GM12878 (cell line): ENCODE measurements around the gene SERTAD2. TPM values are rescaled to one million over a fixed set of nuclear protein-coding genes. Genes with fewer than 3 reads are reported as not detected.

Source experiments
- BCL3 ChIP-seq: IDR thresholded peaks from 2 replicates; pipeline ENCODE4 v1.6.1; 2011; ENCODE audit warnings: borderline replicate concordance, low read depth, mild to moderate bottlenecking, moderate library complexity, low read length; ENCODE audit not compliant: insufficient read depth, poor library complexity, severe bottlenecking
- BCLAF1 ChIP-seq: fragments of 450-650 bp; IDR thresholded peaks from 2 replicates; pipeline ENCODE4 v1.6.1; 2017; ENCODE audit warnings: antibody characterized with exemption, mild to moderate bottlenecking, moderate library complexity
- CHD1 ChIP-seq: IDR thresholded peaks from 2 replicates; pipeline ENCODE4 v1.6.1; 2012; ENCODE audit warnings: low read depth, low read length, improper control_type of control experiment
- CREB1 ChIP-seq: IDR thresholded peaks from 2 replicates; pipeline ENCODE4 v1.6.1; 2012; ENCODE audit warnings: low read depth, mild to moderate bottlenecking, inconsistent platforms
- DPF2 ChIP-seq: fragments of 450-650 bp; IDR thresholded peaks from 2 replicates; pipeline ENCODE4 v1.6.1; 2017; ENCODE audit warnings: mild to moderate bottlenecking
- ETV6 ChIP-seq, 2 experiments: fragments of 450-650 bp in 1 of 2; IDR thresholded peaks in 1 of 2; conservative IDR thresholded peaks in 1 of 2; 2 replicates each; pipeline ENCODE4 v1.6.1; 2014; ENCODE audit warnings: antibody characterized with exemption in 1 of 2, borderline replicate concordance in 1 of 2, low read depth in 1 of 2, mild to moderate bottlenecking in 1 of 2, moderate library complexity in 1 of 2
- IRF4 ChIP-seq: IDR thresholded peaks from 2 replicates; pipeline ENCODE4 v1.6.1; 2011; ENCODE audit warnings: low read depth, low read length
- MXI1 ChIP-seq: fragments of 150-350 bp; IDR thresholded peaks from 2 replicates; pipeline ENCODE4 v1.6.1; 2011; ENCODE audit warnings: low read depth, mild to moderate bottlenecking, inconsistent platforms, low read length, improper control_type of control experiment
- NFYB ChIP-seq: IDR thresholded peaks from 2 replicates; pipeline ENCODE4 v1.6.1; 2011; ENCODE audit warnings: low read depth, mild to moderate bottlenecking, low read length, improper control_type of control experiment, moderate library complexity; ENCODE audit not compliant: insufficient read depth
- POLR2AphosphoS5 ChIP-seq: IDR thresholded peaks from 2 replicates; pipeline ENCODE4 v1.6.1; 2011; ENCODE audit warnings: mild to moderate bottlenecking, low read length, inconsistent platforms
- RAD21 ChIP-seq: IDR thresholded peaks from 2 replicates; pipeline ENCODE4 v1.6.1; 2011; ENCODE audit warnings: mild to moderate bottlenecking, low read depth, low read length, moderate library complexity; ENCODE audit not compliant: insufficient read depth
- RAD51 ChIP-seq: fragments of 450-650 bp; IDR thresholded peaks from 2 replicates; pipeline ENCODE4 v1.6.1; 2016; ENCODE audit warnings: moderate library complexity, mild to moderate bottlenecking, inconsistent platforms
- RCOR1 ChIP-seq: conservative IDR thresholded peaks from 2 replicates; pipeline ENCODE4 v1.6.1; 2012; ENCODE audit warnings: low read depth, low read length, improper control_type of control experiment
- SMC3 ChIP-seq: IDR thresholded peaks from 2 replicates; pipeline ENCODE4 v1.6.1; 2011; ENCODE audit warnings: low read length, improper control_type of control experiment, borderline replicate concordance
- SUPT20H ChIP-seq: IDR thresholded peaks from 2 replicates; pipeline ENCODE4 v1.6.1; 2011; ENCODE audit warnings: low read depth, mild to moderate bottlenecking, low read length, moderate library complexity, borderline replicate concordance; ENCODE audit not compliant: control insufficient read depth
- TARDBP ChIP-seq: IDR thresholded peaks from 2 replicates; pipeline ENCODE4 v1.6.1; 2016; ENCODE audit warnings: borderline replicate concordance
- ZNF24 ChIP-seq: fragments of 450-650 bp; IDR thresholded peaks from 2 replicates; pipeline ENCODE4 v1.6.1; 2017; ENCODE audit warnings: antibody characterized with exemption, mild to moderate bottlenecking
- ZNF592 ChIP-seq: fragments of 450-650 bp; IDR thresholded peaks from 2 replicates; pipeline ENCODE4 v1.6.1; 2017; ENCODE audit warnings: mild to moderate bottlenecking, moderate library complexity
- ZZZ3 ChIP-seq: IDR thresholded peaks from 2 replicates; pipeline ENCODE4 v1.6.1; 2011; ENCODE audit warnings: low read depth; ENCODE audit not compliant: control insufficient read depth, insufficient read length
- polyA plus RNA-seq, 11 experiments: library from polyadenylated mRNA; depleted of rRNA in 4 of 11; unstranded in 6 of 11; stranded (reverse) in 5 of 11; fragments of >200 nt; fragmentation: Nextera tagmentation in 4 of 11; fragmentation: Illumina TruSeq in 1 of 11; extraction: Ambion mirVana in 4 of 11; extraction: Trizol in 1 of 11; gene quantifications; 1 replicate in 1 of 11; 2 replicates in 10 of 11; pipeline versions ENCODE4 v1.2.1 to v1.2.3, GENCODE V29; 2011 to 2016; ENCODE audit warnings: inconsistent platforms in 2 of 11, missing spikeins in 2 of 11, low read depth in 1 of 11
- total RNA-seq, 4 experiments: library from RNA; depleted of rRNA in 3 of 4; stranded (reverse); fragments of >200 nt in 3 of 4; fragmentation: Illumina TruSeq in 1 of 4; extraction: Trizol in 1 of 4; gene quantifications; 2 replicates each; pipeline versions ENCODE4 v1.2.1 to v1.2.3, GENCODE V29; 2013 to 2021
- TF ChIP-seq, protein P1 (sequence below): fragments of 150-350 bp; IDR thresholded peaks from 2 replicates; pipeline ENCODE4 v1.6.1; 2014; ENCODE audit warnings: mild to moderate bottlenecking, low read depth, low read length

SERTAD2 gene
- total and polyA plus RNA-seq, 10 of the 15 experiments (the other 5 are each of a cell fraction or from before 2014, with no cell fraction given) = 7.9 to 28.7 (median 20.1) TPM

- TF ChIP-seq BCL3 = no peak
- peak; percentile 94 for TF ChIP-seq DPF2
- peak; percentile 59 for TF ChIP-seq RAD51
- TF ChIP-seq ETV6 (conservative IDR thresholded peaks at IDR 0.05 in 1 of 2, IDR thresholded peaks at IDR 0.05 in 1 of 2; ENCODE audit: borderline replicate concordance in 1 of 2, low read depth in 1 of 2) = 0 out of 4 replicates have a peak, but pooled peaks of 1 of the 2 experiments have one; percentile 29
- peak; percentile 44; the same call in 1 of the 2 replicates for TF ChIP-seq CREB1
- TF ChIP-seq SMC3 = no peak
- TF ChIP-seq, protein P1, sequence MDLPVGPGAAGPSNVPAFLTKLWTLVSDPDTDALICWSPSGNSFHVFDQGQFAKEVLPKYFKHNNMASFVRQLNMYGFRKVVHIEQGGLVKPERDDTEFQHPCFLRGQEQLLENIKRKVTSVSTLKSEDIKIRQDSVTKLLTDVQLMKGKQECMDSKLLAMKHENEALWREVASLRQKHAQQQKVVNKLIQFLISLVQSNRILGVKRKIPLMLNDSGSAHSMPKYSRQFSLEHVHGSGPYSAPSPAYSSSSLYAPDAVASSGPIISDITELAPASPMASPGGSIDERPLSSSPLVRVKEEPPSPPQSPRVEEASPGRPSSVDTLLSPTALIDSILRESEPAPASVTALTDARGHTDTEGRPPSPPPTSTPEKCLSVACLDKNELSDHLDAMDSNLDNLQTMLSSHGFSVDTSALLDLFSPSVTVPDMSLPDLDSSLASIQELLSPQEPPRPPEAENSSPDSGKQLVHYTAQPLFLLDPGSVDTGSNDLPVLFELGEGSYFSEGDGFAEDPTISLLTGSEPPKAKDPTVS = no peak
- TF ChIP-seq CHD1 = no peak
- no peak for TF ChIP-seq BCLAF1
- no peak for TF ChIP-seq POLR2AphosphoS5
- TF ChIP-seq IRF4 = peak; percentile 69
- TF ChIP-seq ZNF592 = no peak
- no peak for TF ChIP-seq TARDBP
- TF ChIP-seq NFYB = no peak
- TF ChIP-seq ZZZ3 = no peak
- TF ChIP-seq RCOR1 = 0 out of 2 replicates have a peak, but pooled peaks have one; percentile 31
- no peak for TF ChIP-seq MXI1
- no peak for TF ChIP-seq ZNF24
- no peak for TF ChIP-seq RAD21
- TF ChIP-seq SUPT20H = no peak
Measured at GRCh38 chr2:64698668-64699444, 45.1 kb upstream of the SERTAD2 start (continued).
